UCSD-AML1 (cell line): ENCODE results near the gene KLRF2.
"Not testable (repeated sequence)": the region's sequence is repeated elsewhere in the genome, so short reads cannot be mapped to it uniquely, and the experiment has no call there.

Experiments
- DNase-seq: peaks from one replicate; lab custom pipeline; 2025; ENCODE audit not compliant: unreplicated experiment; lab: John Stamatoyannopoulos, UW

KLRF2 gene, protein sequence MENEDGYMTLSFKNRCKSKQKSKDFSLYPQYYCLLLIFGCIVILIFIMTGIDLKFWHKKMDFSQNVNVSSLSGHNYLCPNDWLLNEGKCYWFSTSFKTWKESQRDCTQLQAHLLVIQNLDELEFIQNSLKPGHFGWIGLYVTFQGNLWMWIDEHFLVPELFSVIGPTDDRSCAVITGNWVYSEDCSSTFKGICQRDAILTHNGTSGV

GRCh38 chr12:9881246-9881645, at the start of gene KLRF2:
TSS of gene KLRF2 (plus strand) at chr12:9881489. CDS start at chr12:9881596, 107 bp downstream.
- DNase-seq = no peak

DNA sequence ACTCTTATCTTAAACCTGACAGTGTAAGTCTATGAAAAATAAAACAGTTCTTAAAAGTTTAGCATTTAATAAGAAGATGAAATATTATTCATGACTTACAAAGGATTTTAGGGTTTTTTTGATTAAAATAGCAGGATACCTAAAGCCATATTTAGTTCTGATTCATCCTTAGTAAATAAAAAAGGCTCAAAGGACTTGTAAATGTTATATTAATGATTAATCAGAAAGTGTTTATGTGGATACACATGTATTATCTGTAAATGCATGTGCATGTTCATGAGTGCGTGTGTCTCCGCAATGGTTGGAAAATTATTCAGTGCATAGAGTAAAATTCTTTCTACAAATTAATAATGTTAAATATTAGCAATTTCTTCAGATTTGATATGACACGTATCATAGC, 49.6 kb upstream of the KLRF2 start:
- DNase-seq = no peak

GRCh38 chr12:9843407-9843806, 37.9 kb upstream of the KLRF2 start:
- DNase-seq = no peak

- no peak for DNase-seq
These were observed 32.4 kb upstream of the KLRF2 start for GRCh38 chr12:9848899-9849298.

GRCh38 chr12:9851050-9851449, 30.2 kb upstream of the KLRF2 start:
- DNase-seq = no peak

DNA sequence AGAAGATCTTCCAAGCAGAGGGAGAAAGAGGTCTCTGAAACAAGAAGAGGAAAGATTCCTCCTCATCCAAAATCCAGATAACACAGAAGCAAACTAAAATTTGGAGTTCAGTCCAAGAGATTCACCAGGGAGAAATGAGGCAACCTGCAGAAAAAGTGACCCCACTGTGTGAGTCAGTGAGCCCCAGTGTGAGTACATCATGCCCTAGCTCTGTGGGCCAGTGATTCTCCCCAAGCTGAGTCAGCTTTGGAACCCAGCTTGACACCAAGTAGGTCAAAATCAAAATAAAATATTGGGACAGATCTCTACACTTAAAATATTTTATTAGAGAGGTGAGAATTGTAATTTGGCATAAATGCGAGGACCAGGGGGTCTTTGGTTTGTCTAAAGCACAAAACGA, 29.4 kb upstream of the KLRF2 start:
- DNase-seq = no peak

- DNase-seq = no peak
These were observed 25.1 kb upstream of the KLRF2 start for GRCh38 chr12:9856151-9856550.

GRCh38 chr12:9856894-9857293, 24.4 kb upstream of the KLRF2 start:
- DNase-seq = no peak

- DNase-seq = no peak
These were observed 23.2 kb upstream of the KLRF2 start for GRCh38 chr12:9858135-9858534.

DNA sequence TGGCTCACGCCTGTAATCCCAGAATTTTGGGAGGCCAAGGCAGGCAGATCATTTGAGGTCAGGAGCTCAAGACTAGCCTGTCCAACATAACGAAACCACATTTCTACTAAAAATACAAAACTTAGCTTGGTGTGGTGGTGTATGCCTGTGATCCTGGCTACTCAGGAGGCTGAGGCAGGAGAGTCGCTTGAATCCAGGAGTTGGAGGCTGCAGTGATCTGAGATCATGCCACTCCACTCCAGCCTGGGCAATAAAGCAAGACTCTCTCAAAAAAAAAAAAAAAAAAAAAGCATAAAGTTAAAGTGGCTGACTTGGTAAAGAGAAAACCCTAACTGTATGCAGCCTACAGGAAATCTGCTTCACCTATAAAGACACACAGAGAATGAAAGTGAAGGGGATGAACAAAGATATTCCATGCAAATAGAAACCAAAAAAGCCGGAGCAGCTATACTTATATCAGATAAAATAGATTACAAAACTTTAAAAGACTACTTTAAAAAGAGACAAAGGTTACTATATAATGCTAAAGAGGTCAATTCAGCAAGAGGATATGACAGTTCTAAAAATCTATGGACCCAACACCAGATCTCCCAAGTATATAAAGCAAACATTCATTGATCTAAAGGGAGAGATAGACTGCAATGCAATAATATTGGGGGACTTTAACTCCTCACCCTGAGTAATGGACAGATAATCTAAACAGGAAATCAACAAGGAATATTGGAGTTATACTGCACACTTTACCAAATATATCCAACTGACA, 16.2 kb upstream of the KLRF2 start:
- peak; percentile 36 for DNase-seq

DNA sequence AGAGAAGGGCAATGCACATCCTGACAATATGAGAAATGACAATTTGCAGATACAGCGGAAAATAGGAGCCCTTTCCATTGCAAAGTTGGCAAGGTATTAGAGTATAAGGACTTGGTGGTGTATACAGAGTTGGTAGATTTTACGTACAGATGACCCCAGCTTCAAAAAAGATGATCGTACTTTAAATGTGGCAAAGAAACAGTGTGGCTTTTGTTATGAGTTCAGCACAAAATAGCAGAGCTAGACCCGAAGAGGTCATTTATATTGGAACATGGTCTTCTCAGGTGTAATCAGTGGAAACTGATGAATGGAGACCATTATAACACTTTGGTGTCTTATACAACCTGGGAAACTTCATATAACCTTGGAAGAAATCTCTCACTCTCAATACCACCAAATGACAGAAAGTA, 14.4 kb upstream of the KLRF2 start:
- DNase-seq = no peak

- no peak for DNase-seq
These were observed 13.8 kb upstream of the KLRF2 start for GRCh38 chr12:9867531-9867930.

- no peak for DNase-seq
These were observed 12.9 kb upstream of the KLRF2 start for GRCh38 chr12:9868311-9868801.

DNA sequence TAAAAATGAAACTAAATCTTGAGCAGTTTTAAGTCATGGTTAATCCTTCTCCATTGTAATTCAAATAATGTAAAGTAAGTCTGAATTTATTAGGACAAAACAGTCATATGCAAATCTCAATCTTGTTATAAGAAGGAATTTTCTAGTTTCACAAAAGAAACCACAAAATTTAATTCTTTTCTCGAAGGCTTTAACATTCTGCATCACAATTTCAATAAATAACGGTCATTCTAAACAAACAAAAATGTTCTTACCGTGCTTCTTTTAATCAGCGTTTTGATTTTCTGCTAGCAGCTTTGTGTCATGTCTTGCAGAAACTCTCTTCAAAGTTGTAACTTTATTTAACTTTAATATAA, 12.4 kb upstream of the KLRF2 start:
- DNase-seq = no peak

DNA sequence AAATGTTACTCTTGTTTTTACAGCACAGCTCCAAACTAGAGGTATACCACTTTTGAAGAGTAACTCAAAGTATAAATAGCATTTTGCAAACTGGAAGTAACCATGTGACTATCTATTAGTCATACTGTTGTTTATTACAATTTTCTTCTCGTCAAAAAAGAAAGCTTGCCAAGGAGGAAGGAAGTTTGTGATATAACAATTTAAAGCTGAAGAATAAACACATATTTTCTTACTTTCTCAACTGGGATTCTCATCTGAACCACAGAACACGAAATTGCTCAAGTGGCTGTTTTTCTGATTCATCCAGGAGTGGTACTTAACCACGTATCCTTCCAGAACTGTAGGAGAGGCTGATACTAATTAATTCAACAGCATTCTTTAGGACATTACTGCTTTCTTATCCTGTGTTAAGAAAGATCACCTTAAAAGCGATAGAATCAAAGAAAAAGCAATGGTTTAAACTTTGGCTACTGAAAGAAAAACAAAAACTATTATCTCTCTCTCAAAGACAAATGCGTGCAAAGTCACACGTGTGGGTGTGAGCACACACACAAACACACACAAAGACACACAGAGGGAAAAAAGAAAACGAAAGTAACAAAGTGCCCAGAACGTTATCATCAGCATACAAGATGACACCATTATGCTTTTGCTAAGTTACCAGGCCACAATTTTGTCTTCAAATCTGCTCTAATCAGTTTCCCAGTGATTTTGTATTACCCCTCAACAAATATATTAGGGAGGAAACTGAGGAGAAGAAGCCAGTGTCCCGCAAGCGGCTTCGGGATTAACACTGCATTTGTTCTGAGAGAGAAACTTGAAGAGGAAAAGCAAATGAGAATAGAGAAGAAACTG, 11.8 kb upstream of the KLRF2 start, which contains the start of gene CLEC2B:
Gene CLEC2B, minus strand, starts transcription at position 48 of the 855 bp plus-strand sequence.
- no peak for DNase-seq

- no peak for DNase-seq
These were observed 10.9 kb upstream of the KLRF2 start for GRCh38 chr12:9870286-9870866.

GRCh38 chr12:9872162-9872561, 9.1 kb upstream of the KLRF2 start:
- DNase-seq = no peak

DNA sequence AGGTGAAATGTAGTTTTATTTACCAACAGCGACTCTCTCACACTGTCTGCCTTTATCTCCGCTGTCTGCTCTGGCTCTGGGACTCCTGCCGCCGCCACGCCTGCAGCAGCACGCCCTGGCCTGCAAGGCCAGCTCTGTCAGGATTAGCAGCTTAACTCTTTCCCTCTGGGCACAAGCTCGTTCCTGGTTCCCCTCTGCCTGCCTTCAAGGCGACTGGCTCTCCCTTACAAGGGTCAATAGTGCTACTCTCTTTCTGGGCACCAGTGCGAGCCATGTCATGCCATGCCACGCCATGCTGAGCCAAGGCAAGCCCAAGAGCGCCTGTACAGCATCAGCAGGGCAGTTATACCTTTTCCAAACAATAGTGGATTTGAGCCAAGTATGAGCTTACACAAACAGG, 8.5 kb upstream of the KLRF2 start:
- peak; percentile 22 for DNase-seq

DNA sequence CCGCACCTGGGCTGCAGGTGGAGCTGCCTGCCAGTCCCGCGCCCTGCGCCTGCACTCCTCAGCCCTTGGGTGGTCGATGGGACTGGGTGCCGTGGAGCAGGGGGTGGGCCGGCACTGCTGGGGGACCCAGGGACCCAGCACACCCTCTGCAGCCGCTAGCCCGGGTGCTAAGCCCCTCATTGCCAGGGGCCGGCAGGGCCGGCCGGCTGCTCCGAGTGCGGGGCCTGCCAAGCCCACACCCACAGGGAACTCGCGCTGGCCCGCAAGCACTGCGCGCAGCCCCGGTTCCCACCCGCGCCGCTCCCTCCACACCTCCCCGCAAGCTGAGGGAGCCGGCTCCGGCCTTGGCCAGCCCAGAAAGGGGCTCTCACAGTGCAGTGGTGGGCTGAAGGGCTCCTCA, 5.2 kb upstream of the KLRF2 start:
- DNase-seq = not testable (repeated sequence)

- no peak for DNase-seq
These were observed 684 bp upstream of the KLRF2 start for GRCh38 chr12:9880532-9881078.

DNA sequence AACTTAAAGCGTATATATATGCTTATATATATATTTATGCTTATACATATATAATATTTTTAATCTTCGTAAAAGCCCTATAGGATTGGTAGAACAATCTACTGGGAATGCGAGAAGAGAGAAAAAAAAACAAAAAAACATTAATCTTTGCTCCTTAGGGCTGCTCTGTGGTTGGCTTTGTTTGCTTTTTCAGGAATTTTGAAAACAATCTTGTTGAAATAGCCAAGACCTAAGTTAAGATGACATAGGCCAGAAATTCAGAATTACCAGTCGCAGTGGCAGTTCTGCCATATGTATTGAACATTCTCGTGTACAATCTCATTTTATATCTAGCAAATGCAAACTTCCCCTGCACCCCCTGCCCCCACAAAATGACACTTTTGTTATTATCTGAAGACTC, 699 bp downstream of the KLRF2 start:
- DNase-seq = no peak
